HG03025 (cell line): ENCODE measurements around the gene MESP1.
"Not testable (repeated sequence)": the region's sequence is repeated elsewhere in the genome, so short reads cannot be mapped to it uniquely, and the experiment has no call there.

Experiments
- ATAC-seq: cut with Tn5 transposase; IDR thresholded peaks from one replicate; pipeline ENCODE4 v1.9.1; 2021; ENCODE audit warnings: mild to moderate bottlenecking, moderate library complexity; ENCODE audit not compliant: unreplicated experiment, low FRiP score

Gene MESP1

GRCh38 chr15:89750560-89751542, at the start of gene MESP1:
Gene MESP1 (minus strand): TSS chr15:89751249. CDS start chr15:89751231, 18 bp downstream.
- peak; percentile 83 for ATAC-seq

GRCh38 chr15:89799918-89800498, 49.0 kb upstream of the MESP1 start:
- ATAC-seq, result no peak

GRCh38 chr15:89799011-89799911, 48.2 kb upstream of the MESP1 start:
- no peak for ATAC-seq

GRCh38 chr15:89797678-89798201, 46.7 kb upstream of the MESP1 start:
- no peak for ATAC-seq

- ATAC-seq, result no peak
Measured at GRCh38 chr15:89795996-89796395, 44.9 kb upstream of the MESP1 start.

- ATAC-seq, result no peak
Measured at GRCh38 chr15:89794627-89795241, 43.7 kb upstream of the MESP1 start.

GRCh38 chr15:89792106-89792805, 41.2 kb upstream of the MESP1 start:
- no peak for ATAC-seq

- ATAC-seq, result no peak
Measured at GRCh38 chr15:89790661-89791060, 39.6 kb upstream of the MESP1 start.

GRCh38 chr15:89790206-89790605, 39.2 kb upstream of the MESP1 start:
- no peak for ATAC-seq

- ATAC-seq, result not testable (repeated sequence)
Measured at GRCh38 chr15:89788585-89788984, 37.5 kb upstream of the MESP1 start.

- no peak for ATAC-seq
Measured at GRCh38 chr15:89787944-89788343, 36.9 kb upstream of the MESP1 start.

GRCh38 chr15:89785774-89786140, 34.7 kb upstream of the MESP1 start:
- ATAC-seq, result no peak

GRCh38 chr15:89785064-89785773, 34.2 kb upstream of the MESP1 start:
- ATAC-seq, result no peak

GRCh38 chr15:89784686-89784960, 33.6 kb upstream of the MESP1 start:
- no peak for ATAC-seq

- ATAC-seq, result no peak
Measured at GRCh38 chr15:89783861-89784685, 33.0 kb upstream of the MESP1 start.

- no peak for ATAC-seq
Measured at GRCh38 chr15:89783111-89783860, 32.2 kb upstream of the MESP1 start.

GRCh38 chr15:89782619-89782950, 31.5 kb upstream of the MESP1 start:
- ATAC-seq, result not testable (repeated sequence)
